Measurements from ENCODE around the gene NOP14. TPM values are rescaled to one million over a fixed set of nuclear protein-coding genes. Genes with fewer than 3 reads are reported as not detected.

Gene NOP14
- total RNA-seq, 1 experiment from 2014 or later, result 50.1 TPM

- H3K36me3 Mint-ChIP-seq (ENCODE audit: insufficient read depth in 1 of 3, low read depth in 3 of 3), result no peaks in the 10 kb centered on the region; a peak in 1 of 7 replicates
- H3K27ac Mint-ChIP-seq, result no peak overlapping the region
- no peaks in the 10 kb centered on the region for H4K20me1 ChIP-seq (ENCODE audit: control insufficient read depth, insufficient read depth, insufficient read length)
Measured at GRCh38 chr4:2981256-2981819, 18.1 kb upstream of the NOP14 start.

More at GRCh38 chr4:2981256-2981819, 18.1 kb upstream of the NOP14 start:
- H3K4me3 Mint-ChIP-seq, result no peak overlapping the region
- Histone ChIP-seq H3K23me2 (ENCODE audit: insufficient read length, low read depth, low read length, poor library complexity, severe bottlenecking) (no peaks in the 10 kb centered on the region), H2BK20ac (ENCODE audit: low read depth, low read length, poor library complexity, severe bottlenecking) (no peak overlapping the region), H2AFZ (ENCODE audit: low read length) (no peak overlapping the region), H3K4me2 (ENCODE audit: insufficient read depth, insufficient read length, low read length) (no peak overlapping the region), H3K27me3 (ENCODE audit: insufficient read depth, low read length) (no peaks in the 10 kb centered on the region), H3T11ph (ENCODE audit: low read length) (no peak overlapping the region), H3K79me1 (ENCODE audit: insufficient read depth, low read depth, low read length, poor library complexity, severe bottlenecking) (no peaks in the 10 kb centered on the region), H4K8ac (replicated peaks; ENCODE audit: insufficient read length, low read depth, low read length) (no peak overlapping the region), H3K9me3 (ENCODE audit: control insufficient read depth, low read depth, low read length) (peaks cover 8% of the 10 kb centered on the region), H2BK5ac (ENCODE audit: insufficient read length, low read length) (no peak overlapping the region), H3K27ac (ENCODE audit: insufficient read length, low read depth, low read length) (no peak overlapping the region), H3K9ac (ENCODE audit: extremely low read depth, insufficient read length, low read length) (no peak overlapping the region), H4K5ac (ENCODE audit: insufficient read length, low read depth, low read length) (no peak overlapping the region), H3K18ac (ENCODE audit: insufficient read length, low read depth, low read length) (no peak overlapping the region), H2BK12ac (ENCODE audit: insufficient read length, low read depth, low read length) (no peak overlapping the region), H3K79me2 (ENCODE audit: insufficient read depth, low read length) (no peaks in the 10 kb centered on the region), H2AK5ac (ENCODE audit: insufficient read length, low read length) (no peak overlapping the region), H3K56ac (ENCODE audit: insufficient read length, low read depth, low read length) (no peak overlapping the region), H3K4ac (ENCODE audit: low read depth, low read length) (no peak overlapping the region), H2BK15ac (ENCODE audit: low read depth, low read length) (no peak overlapping the region), H3K23ac (ENCODE audit: insufficient read length, low read depth, low read length) (no peak overlapping the region), H2BK120ac (ENCODE audit: low read depth, low read length, poor library complexity, severe bottlenecking) (no peak overlapping the region), H4K91ac (ENCODE audit: insufficient read length, low read depth, low read length) (no peak overlapping the region), H3K14ac (ENCODE audit: insufficient read depth, low read length) (no peak overlapping the region; the same call in 1 of the 2 replicates), H3K4me1 (ENCODE audit: insufficient read depth, low read length) (no peaks in the 10 kb centered on the region)
- no peak for TF ChIP-seq CTCF (conservative IDR thresholded peaks at IDR 0.05)
- peaks cover 7 to 15% of the 10 kb centered on the region in 2 experiments; a peak in 4 of 5 replicates for H3K9me3 Mint-ChIP-seq
- H3K4me1 Mint-ChIP-seq, result peaks cover 2 to 5% of the 10 kb centered on the region in 2 experiments; a peak in 2 of 4 replicates
- whole genome bisulfite sequencing (ENCODE audit: extremely low coverage, insufficient read length, low lambda C conversion rate), result no CpG with 5 or more reads among the region's 4 CpGs
- DNase-seq, result no peak
- peaks cover 13% of the 10 kb centered on the region for H3K27me3 Mint-ChIP-seq (ENCODE audit: low read depth)

Measured in H9 (cell line).